RWPE1 (cell line): Measurements from ENCODE around the gene ORC5.

Experiments
- CTCF ChIA-PET: fragments of 350-600 bp; sonication (Branson Sonifier 250); formaldehyde crosslinking; extraction: SDS; loops from one replicate; lab custom pipeline; 2021; lab: Yijun Ruan, JAX
- POLR2A ChIA-PET: fragments of 400-600 bp; formaldehyde crosslinking; extraction: SDS; loops from one replicate; lab custom pipeline; 2020; ENCODE audit warnings: antibody characterized with exemption; ENCODE audit not compliant: low non-redundant PET; lab: Yijun Ruan, JAX
- DNase-seq: peaks from one replicate; pipeline ENCODE4 v3.0.0; 2012; ENCODE audit warnings: low spot score
- H3K27ac ChIP-seq: fragments of 450-650 bp; 2 replicates; pipeline ENCODE4 v1.5.1; 2017
- CTCF ChIP-seq: fragments of 450-650 bp; conservative IDR thresholded peaks from 2 replicates; pipeline ENCODE4 v1.5.1; 2017; ENCODE audit warnings: low read depth, mild to moderate bottlenecking

ORC5 gene

GRCh38 chr7:104127204-104127603 is 80.6 kb downstream of the ORC5 start:
- ChIA-PET POLR2A (no interaction called here), CTCF (no interaction called here)
- no peak overlapping the region for H3K27ac ChIP-seq
- no peak for TF ChIP-seq CTCF
- no peak for DNase-seq

GRCh38 chr7:104126411-104126841 is 81.4 kb downstream of the ORC5 start:
- no peak for DNase-seq

GRCh38 chr7:104124893-104125477 is 82.8 kb downstream of the ORC5 start:
- CTCF ChIA-PET = interaction anchor here (0.6 to 0.7 kb wide), 2 partner anchors 640 to 1235 kb away, joined by 3 to 5 read pairs; no protein-coding TSS in a partner anchor
- POLR2A ChIA-PET = no interaction called here

More at GRCh38 chr7:104126411-104126841, 81.4 kb downstream of the ORC5 start:
- ChIA-PET CTCF (no interaction called here), POLR2A (no interaction called here)
- no peak for TF ChIP-seq CTCF
- no peak overlapping the region for H3K27ac ChIP-seq

GRCh38 chr7:104124469-104124868 is 83.3 kb downstream of the ORC5 start:
- ChIA-PET POLR2A (no interaction called here), CTCF (no interaction called here)
- DNase-seq = no peak
- TF ChIP-seq CTCF = no peak
- H3K27ac ChIP-seq = no peak overlapping the region

More at GRCh38 chr7:104124893-104125477, 82.8 kb downstream of the ORC5 start:
- DNase-seq = no peak
- H3K27ac ChIP-seq = no peak overlapping the region
- no peak for TF ChIP-seq CTCF

GRCh38 chr7:104123786-104124185 is 84.0 kb downstream of the ORC5 start:
- H3K27ac ChIP-seq = no peak overlapping the region
- DNase-seq = no peak
- ChIA-PET CTCF (interaction anchor here (0.6 kb wide), 1 partner anchor 21 kb away, joined by 3 read pairs; no protein-coding TSS in a partner anchor), POLR2A (no interaction called here)
- no peak for TF ChIP-seq CTCF

- CTCF ChIA-PET = no interaction called here
Measured at GRCh38 chr7:104113788-104114187, 94.0 kb downstream of the ORC5 start.

More at GRCh38 chr7:104113788-104114187, 94.0 kb downstream of the ORC5 start:
- TF ChIP-seq CTCF = no peak
- POLR2A ChIA-PET = no interaction called here
- H3K27ac ChIP-seq = no peak overlapping the region
- DNase-seq = no peak
